ACC112 (cell line): Measurements from ENCODE around the gene STK11IP.

Source experiments
- H2AFZ ChIP-seq: fragments of 200-600 bp; sonication (generic); one replicate; pipeline ENCODE4 v1.6.0; 2017; ENCODE audit warnings: antibody characterized with exemption, low read length; ENCODE audit not compliant: unreplicated experiment
- H3K27ac ChIP-seq: fragments of 200-600 bp; sonication (generic); 2 replicates; pipeline ENCODE4 v1.5.1; 2014; ENCODE audit warnings: low read depth, mild to moderate bottlenecking, antibody characterized with exemption, low read length, moderate library complexity
- H3K27me3 ChIP-seq: fragments of 200-600 bp; sonication (generic); 2 replicates; pipeline ENCODE4 v1.6.1; 2014; ENCODE audit warnings: mild to moderate bottlenecking, antibody characterized with exemption, low read length, moderate library complexity, mixed read lengths; ENCODE audit not compliant: insufficient read depth
- H3K36me3 ChIP-seq: fragments of 200-600 bp; sonication (generic); 2 replicates; pipeline ENCODE4 v1.6.1; 2016; ENCODE audit warnings: mild to moderate bottlenecking, antibody characterized with exemption, low read length, moderate library complexity, mixed read lengths; ENCODE audit not compliant: insufficient read depth
- H3K4me1 ChIP-seq: fragments of 200-600 bp; sonication (generic); one replicate; pipeline ENCODE4 v1.6.1; 2016; ENCODE audit warnings: low read length, mixed read lengths; ENCODE audit not compliant: insufficient read depth, unreplicated experiment, control insufficient read depth
- H3K4me3 ChIP-seq: fragments of 200-600 bp; sonication (generic); 2 replicates; pipeline ENCODE4 v1.5.1; 2014; ENCODE audit warnings: mild to moderate bottlenecking, low read depth, low read length
- H3K79me2 ChIP-seq: fragments of 200-600 bp; sonication (generic); one replicate; pipeline ENCODE4 v1.6.0; 2016; ENCODE audit warnings: low read length; ENCODE audit not compliant: control insufficient read depth, unreplicated experiment, insufficient read depth

The STK11IP gene

GRCh38 chr2:219621935-219622334 lies 24.3 kb downstream of the STK11IP start:
- Histone ChIP-seq H3K36me3 (no peaks in the 10 kb centered on the region), H3K4me1 (no peaks in the 10 kb centered on the region), H3K4me3 (no peak overlapping the region), H3K27ac (no peak overlapping the region), H3K79me2 (no peaks in the 10 kb centered on the region), H2AFZ (no peak overlapping the region), H3K27me3 (peaks cover 30% of the 10 kb centered on the region; the same call in 1 of the 2 replicates)

GRCh38 chr2:219622472-219622871 lies 24.8 kb downstream of the STK11IP start:
- Histone ChIP-seq H3K4me3 (no peak overlapping the region), H3K79me2 (no peaks in the 10 kb centered on the region), H3K27ac (no peak overlapping the region), H3K36me3 (no peaks in the 10 kb centered on the region), H2AFZ (no peak overlapping the region), H3K27me3 (peaks cover 33% of the 10 kb centered on the region; the same call in 1 of the 2 replicates), H3K4me1 (no peaks in the 10 kb centered on the region)

GRCh38 chr2:219624565-219624964 lies 26.9 kb downstream of the STK11IP start:
- H3K4me1 ChIP-seq = no peaks in the 10 kb centered on the region
- H3K27me3 ChIP-seq = peaks cover 36% of the 10 kb centered on the region; the same call in 1 of the 2 replicates
- H3K27ac ChIP-seq = no peak overlapping the region
- H3K79me2 ChIP-seq = no peaks in the 10 kb centered on the region
- H3K4me3 ChIP-seq = no peak overlapping the region
- H3K36me3 ChIP-seq = no peaks in the 10 kb centered on the region
- H2AFZ ChIP-seq = no peak overlapping the region

GRCh38 chr2:219625179-219625578 lies 27.5 kb downstream of the STK11IP start:
- Histone ChIP-seq H3K4me3 (no peak overlapping the region), H3K27ac (no peak overlapping the region), H3K27me3 (peaks cover 36% of the 10 kb centered on the region; the same call in 1 of the 2 replicates), H3K79me2 (no peaks in the 10 kb centered on the region), H3K4me1 (no peaks in the 10 kb centered on the region), H2AFZ (no peak overlapping the region), H3K36me3 (no peaks in the 10 kb centered on the region)

GRCh38 chr2:219626540-219626939 lies 28.9 kb downstream of the STK11IP start:
- no peak overlapping the region for H3K4me3 ChIP-seq
- no peaks in the 10 kb centered on the region for H3K36me3 ChIP-seq
- no peaks in the 10 kb centered on the region for H3K4me1 ChIP-seq
- no peak overlapping the region for H2AFZ ChIP-seq
- no peak overlapping the region for H3K27ac ChIP-seq
- no peaks in the 10 kb centered on the region for H3K79me2 ChIP-seq
- H3K27me3 ChIP-seq = peaks cover 36% of the 10 kb centered on the region; the same call in 1 of the 2 replicates

- H3K4me1 ChIP-seq = no peaks in the 10 kb centered on the region
- H2AFZ ChIP-seq = peak within 1 kb of the TSS; percentile 81
- H3K4me3 ChIP-seq = peak within 1 kb of the TSS; percentile 79
- H3K36me3 ChIP-seq = no peaks in the 10 kb centered on the region
- no peak within 1 kb of the TSS for H3K27ac ChIP-seq
- peaks cover 36% of the 10 kb centered on the region; the same call in 1 of the 2 replicates for H3K27me3 ChIP-seq
- H3K79me2 ChIP-seq = no peaks in the 10 kb centered on the region
Observed at GRCh38 chr2:219627103-219628100, 29.7 kb downstream of the STK11IP start, which contains the start of gene SLC4A3. SLC4A3 (plus strand) TSS chr2:219627630; CDS start chr2:219627993, 363 bp downstream.

GRCh38 chr2:219628235-219628985 lies 30.8 kb downstream of the STK11IP start:
- no peak overlapping the region for H3K27ac ChIP-seq
- H3K36me3 ChIP-seq = no peaks in the 10 kb centered on the region
- peak overlapping the region; percentile 79 for H3K4me3 ChIP-seq
- H3K79me2 ChIP-seq = no peaks in the 10 kb centered on the region
- H3K27me3 ChIP-seq = peaks cover 29% of the 10 kb centered on the region; the same call in 1 of the 2 replicates
- H2AFZ ChIP-seq = no peak overlapping the region
- no peaks in the 10 kb centered on the region for H3K4me1 ChIP-seq

- no peak overlapping the region for H3K27ac ChIP-seq
- no peak overlapping the region; the same call in 1 of the 2 replicates for H3K4me3 ChIP-seq
- no peak overlapping the region for H2AFZ ChIP-seq
- no peaks in the 10 kb centered on the region for H3K36me3 ChIP-seq
- no peaks in the 10 kb centered on the region for H3K4me1 ChIP-seq
- H3K79me2 ChIP-seq = no peaks in the 10 kb centered on the region
- H3K27me3 ChIP-seq = peaks cover 25% of the 10 kb centered on the region; the same call in 1 of the 2 replicates
Observed at GRCh38 chr2:219628986-219629901, 31.6 kb downstream of the STK11IP start.

GRCh38 chr2:219629976-219630695 lies 32.5 kb downstream of the STK11IP start:
- Histone ChIP-seq H3K4me3 (no peak overlapping the region), H2AFZ (no peak overlapping the region), H3K27me3 (peaks cover 18% of the 10 kb centered on the region; the same call in 1 of the 2 replicates), H3K27ac (no peak overlapping the region), H3K4me1 (no peaks in the 10 kb centered on the region), H3K79me2 (no peaks in the 10 kb centered on the region), H3K36me3 (no peaks in the 10 kb centered on the region)
